ENCODE data around the gene AQP4.

Gene AQP4

GRCh38 chr18:26832302-26832701 lies 33.2 kb downstream of the AQP4 start:
- DNase-seq, result no peak

DNA sequence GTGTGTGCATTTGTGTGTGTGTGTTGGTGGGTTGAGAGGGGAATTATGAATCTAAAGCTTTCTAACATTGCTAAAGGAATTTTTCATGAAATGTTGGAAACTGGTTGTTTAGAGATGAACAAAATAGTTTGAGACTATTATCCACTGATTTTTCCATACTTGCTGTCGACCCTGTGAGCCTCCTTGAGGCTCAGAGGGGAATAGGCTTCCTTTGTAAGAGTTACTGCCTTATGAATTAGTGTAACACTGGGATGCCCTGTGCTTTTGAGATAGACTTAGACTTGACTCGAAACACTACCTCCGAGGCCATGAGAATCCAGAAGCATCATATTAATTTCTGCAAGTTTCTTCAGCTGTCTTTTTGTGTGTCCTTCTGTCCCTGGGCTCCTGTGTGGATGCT lies 37.9 kb downstream of the AQP4 start:
- DNase-seq, result no peak

DNA sequence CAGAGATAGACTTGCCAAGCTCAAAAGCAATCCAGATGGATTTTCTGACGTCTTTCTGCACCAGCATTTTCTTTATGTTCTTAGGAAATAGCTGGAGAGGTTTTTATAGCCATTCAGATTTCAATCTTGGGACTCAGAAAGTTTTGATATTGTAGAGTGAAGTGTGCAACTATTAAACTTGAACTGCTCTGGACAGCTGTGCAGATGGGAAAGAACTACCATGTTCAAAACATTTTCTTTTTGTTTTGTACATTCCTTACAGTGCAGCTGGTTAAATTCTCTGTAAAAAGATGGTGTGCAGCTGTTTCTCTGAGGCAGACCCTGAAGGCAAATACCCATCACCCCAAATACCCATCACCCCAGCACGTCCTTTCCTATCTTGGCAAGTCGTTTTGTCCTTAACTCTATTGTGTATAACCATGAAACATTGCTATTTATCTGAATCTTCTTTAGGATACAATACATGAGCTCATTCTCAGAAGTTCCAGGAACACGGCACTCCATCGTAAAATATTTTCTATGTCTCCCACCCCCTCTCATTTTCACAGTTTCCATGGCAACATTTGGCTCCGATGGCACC lies 38.8 kb downstream of the AQP4 start:
- no peak for DNase-seq

- DNase-seq, result no peak
Observed at GRCh38 chr18:26821181-26821580, 44.3 kb downstream of the AQP4 start.

DNA sequence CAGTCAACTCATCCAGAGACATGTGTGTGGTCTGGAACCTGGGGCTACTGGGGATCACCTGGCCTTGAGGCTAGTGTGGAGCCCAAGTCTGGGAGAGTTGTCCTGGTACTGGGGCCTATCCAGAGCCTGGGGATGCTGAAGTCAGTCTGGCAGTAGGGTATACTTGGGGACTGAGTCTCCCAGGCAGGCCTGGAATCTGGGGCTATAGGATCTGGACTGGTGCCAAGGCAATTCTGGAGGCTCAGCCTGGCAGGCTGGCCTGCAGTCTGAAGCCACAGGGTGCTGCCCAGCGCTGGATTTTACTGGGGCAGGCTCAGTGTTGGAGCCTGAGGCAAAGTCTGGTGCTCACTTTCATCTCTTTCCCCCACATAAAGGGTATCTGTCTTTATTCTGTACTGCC lies 46.5 kb downstream of the AQP4 start:
- no peak for DNase-seq

DNA sequence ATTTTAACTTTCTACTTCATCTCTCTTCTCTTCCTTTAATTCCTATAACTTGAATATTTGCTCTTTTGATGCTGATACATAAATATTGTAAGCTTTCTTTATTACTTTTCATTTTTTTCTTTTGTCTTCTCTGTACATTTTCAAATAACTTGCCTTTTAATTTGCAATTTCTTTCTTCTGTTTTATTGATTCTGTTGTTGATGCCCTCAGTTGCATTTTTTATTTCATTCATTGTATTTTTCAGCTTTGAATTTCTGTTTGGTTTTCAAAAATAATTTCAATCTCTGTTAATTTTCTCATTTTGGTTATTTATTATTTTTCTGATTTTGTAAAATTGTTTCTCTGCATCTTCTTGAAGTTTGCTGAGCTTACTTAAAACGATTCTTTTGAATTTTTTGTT lies 47.0 kb downstream of the AQP4 start:
- no peak for DNase-seq

- DNase-seq, result peak; percentile 12
Observed at GRCh38 chr18:26813043-26813442, 52.5 kb downstream of the AQP4 start.

GRCh38 chr18:26812462-26812861 lies 53.0 kb downstream of the AQP4 start:
- DNase-seq, result no peak

- no peak for DNase-seq
Observed at GRCh38 chr18:26809346-26809745, 56.2 kb downstream of the AQP4 start.

DNA sequence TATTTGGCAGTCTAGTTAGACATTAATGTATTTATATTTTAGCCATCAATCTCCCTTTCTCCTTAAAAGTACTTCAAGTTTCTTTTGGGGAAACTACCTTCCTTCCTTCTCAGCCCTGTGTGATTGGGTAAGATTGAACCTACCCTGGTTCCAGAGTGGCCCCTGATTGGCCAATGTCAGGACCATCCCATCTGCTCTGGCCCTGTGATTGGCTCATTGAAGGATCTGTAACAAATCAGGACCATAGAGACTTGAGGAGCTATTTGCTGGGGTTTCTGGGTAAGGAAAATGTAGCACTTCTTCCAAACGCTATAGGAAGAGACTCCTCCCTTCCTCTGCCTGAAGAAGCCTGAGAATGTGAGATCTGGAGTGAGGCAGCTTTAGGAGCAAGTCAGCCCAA lies 59.3 kb downstream of the AQP4 start:
- no peak for DNase-seq

- DNase-seq, result peak; percentile 4
Observed at GRCh38 chr18:26804519-26804918, 61.0 kb downstream of the AQP4 start.

DNA sequence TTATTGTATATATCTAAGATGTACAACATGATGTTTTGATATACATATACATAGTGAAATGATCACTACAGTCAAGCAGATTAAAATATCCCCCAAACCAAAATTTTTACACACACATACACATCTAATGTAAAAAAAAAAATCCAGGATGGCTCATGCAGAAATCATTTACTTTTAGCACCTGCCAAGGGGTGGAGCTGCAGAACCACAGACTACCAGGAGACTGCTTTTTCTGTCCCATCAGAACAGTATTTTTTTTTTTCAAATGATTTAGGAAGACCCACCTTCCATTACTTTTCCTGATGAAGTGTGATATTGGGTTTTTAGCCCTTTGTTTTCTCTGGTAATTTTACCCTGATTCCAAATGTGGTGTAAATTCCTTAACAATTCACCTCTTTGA lies 61.9 kb downstream of the AQP4 start:
- DNase-seq, result no peak

- no peak for DNase-seq
Observed at GRCh38 chr18:26802330-26803200, 62.9 kb downstream of the AQP4 start.
